GM12872 (cell line): ENCODE data around the gene MAGI2.

Experiments
- CTCF ChIP-seq: IDR thresholded peaks from 3 replicates; pipeline ENCODE4 v1.5.1; 2011; ENCODE audit warnings: low read depth, mild to moderate bottlenecking, low read length, moderate library complexity; ENCODE audit not compliant: insufficient read depth

The MAGI2 gene

GRCh38 chr7:78317371-78317770 is 1136.1 kb downstream of the MAGI2 start:
- TF ChIP-seq CTCF = no peak

- no peak for TF ChIP-seq CTCF
Observed at GRCh38 chr7:78316110-78316509, 1137.4 kb downstream of the MAGI2 start.

- no peak for TF ChIP-seq CTCF
Observed at GRCh38 chr7:78315119-78315518, 1138.3 kb downstream of the MAGI2 start.

- no peak for TF ChIP-seq CTCF
Observed at GRCh38 chr7:78311181-78311580, 1142.3 kb downstream of the MAGI2 start.

- no peak for TF ChIP-seq CTCF
Observed at GRCh38 chr7:78307892-78308291, 1145.6 kb downstream of the MAGI2 start.

- no peak for TF ChIP-seq CTCF
Observed at GRCh38 chr7:78306634-78307033, 1146.8 kb downstream of the MAGI2 start.

GRCh38 chr7:78301407-78301806 is 1152.1 kb downstream of the MAGI2 start:
- TF ChIP-seq CTCF = no peak

- TF ChIP-seq CTCF = no peak
Observed at GRCh38 chr7:78299088-78299487, 1154.4 kb downstream of the MAGI2 start.
